GM19463 (cell line): Measurements from ENCODE around the gene FBXO33.
"Not testable (repeated sequence)": the region's sequence is repeated elsewhere in the genome, so short reads cannot be mapped to it uniquely, and the experiment has no call there.

Source experiments
- ATAC-seq: cut with Tn5 transposase; IDR thresholded peaks from one replicate; pipeline ENCODE4 v1.9.1; 2021; ENCODE audit warnings: mild to moderate bottlenecking, moderate library complexity; ENCODE audit not compliant: unreplicated experiment

FBXO33 gene

DNA sequence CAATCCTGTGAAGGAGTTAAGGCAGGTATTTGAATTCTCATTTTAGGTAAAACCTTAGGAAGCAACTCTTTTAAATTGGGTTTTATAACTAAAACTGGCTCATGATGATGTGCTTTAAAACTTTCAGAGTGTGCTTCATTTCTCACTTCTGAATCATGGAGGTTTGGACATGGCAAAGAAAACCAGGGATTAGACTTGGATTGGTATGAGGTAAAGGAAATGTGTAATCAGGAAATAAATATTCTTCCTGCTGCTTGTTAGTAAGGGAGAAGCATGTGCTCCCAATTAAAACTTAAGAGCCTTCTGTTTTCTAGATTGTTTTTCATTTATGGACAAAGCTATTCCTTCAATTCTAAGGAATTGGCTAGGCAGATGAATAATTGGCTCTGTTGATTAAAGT, 57.4 kb downstream of the FBXO33 start:
- ATAC-seq, result no peak

DNA sequence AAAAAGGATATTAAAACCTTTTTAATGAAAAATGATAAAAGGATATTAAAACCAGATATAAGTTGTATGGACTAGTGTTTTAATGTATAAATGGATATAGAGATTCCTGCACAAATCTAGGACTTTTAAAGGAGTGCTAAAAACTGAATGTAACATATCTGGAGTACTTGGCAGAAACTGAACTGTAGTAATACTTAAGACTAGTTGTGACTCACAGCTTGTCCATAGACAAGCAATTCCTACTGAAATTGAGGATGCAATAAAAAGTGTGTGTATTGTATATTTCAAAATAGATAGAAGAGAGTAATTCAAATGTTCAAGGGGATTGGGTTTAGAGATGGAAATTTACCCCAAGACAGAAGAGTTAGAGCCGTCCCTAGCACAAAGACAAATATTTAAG, 59.6 kb downstream of the FBXO33 start:
- no peak for ATAC-seq

DNA sequence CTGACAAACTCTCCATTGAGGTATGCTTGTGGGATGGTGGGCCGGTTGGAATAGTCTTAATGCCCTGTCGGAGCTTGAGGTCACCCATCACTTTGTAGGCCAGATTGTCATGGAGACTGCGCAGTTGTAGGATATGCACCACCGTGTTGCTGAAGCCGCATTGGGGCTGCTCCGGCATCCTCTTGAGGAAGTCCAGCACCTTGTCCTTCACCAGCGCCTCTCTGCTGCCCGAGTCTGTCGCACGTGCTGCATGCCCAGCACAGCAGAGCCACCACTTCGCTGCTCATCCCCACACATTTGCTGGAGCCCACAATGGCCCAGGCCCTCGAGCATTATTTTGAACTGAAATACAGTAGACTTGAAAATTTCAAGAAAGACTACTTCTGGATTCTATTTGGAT, 61.8 kb downstream of the FBXO33 start:
- ATAC-seq, result no peak

DNA sequence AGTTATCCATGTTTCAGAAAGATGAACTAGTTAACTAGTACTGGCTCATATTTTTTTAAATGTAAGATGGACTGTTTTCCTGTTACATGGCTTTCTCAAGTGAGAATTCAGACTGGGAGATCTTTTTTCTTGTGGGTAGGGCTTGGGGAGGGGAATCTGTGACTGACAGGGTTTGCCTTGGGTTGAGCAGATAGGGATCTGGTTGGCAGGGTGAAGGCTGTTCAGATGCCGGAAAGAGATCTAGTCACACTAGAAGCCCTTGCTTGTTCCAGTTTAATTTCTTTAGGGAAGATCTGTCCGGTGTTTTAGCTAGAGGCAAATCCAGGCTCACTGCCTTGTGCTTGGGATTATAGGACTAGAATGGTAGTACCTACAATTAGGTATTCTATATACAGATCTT, 63.2 kb downstream of the FBXO33 start:
- ATAC-seq, result no peak

DNA sequence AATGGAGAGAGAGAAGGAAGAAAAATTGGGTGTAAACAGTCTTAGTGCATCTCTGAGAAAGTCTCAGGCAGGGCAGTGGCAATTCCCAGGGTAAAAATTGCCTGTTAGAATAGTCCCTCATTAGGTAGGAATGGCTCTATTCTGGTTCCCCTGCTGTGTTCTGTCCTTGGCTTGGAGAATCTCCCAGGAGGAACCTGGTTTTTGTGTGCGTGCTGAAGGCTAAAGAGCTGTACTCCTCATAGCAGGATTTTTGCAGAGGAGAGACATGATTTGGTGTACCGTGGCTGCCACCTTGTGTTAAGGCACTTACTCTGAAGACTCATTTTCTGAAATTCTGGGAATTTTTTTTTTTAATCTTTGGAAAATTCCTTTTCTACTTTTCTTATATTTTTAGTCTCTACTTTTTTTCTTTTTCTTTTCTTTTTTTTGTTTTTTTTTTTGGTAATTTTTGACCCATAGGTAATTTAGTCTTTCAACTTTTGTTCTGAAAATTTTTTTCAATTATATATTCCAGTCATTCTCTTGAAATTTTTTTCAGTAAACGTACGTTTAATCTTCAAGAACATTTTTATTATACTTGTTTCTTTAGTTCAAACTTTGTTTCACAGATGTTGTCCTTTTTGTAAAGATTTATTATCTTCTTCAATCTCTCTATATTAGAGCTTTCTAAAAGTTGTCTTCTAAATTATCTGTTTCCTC, 63.8 kb downstream of the FBXO33 start:
- ATAC-seq, result no peak

DNA sequence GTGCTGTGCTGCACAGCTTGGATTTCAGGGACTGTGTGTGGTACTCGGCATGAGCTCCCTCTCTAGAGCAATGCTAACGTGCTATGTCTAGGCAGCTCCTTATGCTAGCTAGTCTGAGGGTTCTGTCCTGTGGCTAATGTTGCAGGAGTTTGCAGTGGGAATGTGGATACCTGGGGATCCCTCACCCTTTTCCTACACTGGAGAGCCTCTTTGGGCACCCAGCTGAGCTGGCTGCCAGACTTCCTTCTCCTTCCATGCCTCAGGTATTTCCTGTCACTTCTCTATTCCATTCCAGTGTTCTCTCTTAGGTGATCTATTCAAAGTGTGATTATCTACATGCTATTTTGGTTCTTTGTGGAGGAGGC, 64.9 kb downstream of the FBXO33 start:
- no peak for ATAC-seq

DNA sequence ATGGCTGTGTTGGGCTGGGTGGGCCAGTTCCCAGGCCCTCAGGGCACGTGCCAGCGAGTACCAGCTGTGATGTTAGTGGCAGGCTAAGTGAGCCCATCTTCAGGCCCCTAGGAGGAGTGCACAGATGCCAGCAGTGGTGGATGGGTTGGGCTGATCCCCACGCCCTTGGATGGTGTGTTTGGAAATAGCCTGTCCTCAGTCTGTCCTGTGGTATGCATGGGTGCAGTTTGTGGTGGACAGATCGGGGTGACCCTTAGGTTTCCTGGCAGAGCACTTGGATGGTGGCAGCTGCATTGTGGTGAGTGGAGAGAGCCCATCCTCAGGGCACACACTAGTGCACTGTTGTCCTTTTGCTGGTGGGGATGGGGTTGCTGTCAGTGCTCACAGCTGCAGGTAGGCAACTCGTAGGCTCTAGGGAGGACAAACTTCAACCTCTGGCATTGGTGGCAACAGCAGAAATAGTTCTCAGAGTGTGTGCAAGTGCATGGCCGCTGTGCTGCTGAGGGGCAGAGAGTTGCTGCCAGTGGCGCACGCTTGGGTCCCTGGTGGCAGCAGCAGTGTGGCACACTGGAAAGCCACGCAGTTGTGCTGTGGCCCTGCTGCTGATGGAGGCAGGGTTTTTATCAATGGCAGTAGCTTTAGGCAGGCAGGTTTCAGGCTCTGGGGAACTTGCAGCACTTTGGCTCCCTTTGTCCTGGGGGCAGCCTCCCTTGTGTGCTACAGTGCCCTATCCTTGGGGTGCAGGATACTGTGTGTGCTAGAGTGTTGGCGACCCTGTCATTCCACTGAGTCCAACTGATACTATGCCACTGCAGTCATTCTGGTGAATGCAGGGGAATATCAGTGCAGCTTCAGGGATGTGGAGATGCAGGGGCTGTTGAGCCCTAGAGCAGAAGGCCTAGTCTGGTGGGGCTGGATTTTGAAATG, 65.5 kb downstream of the FBXO33 start:
- no peak for ATAC-seq

DNA sequence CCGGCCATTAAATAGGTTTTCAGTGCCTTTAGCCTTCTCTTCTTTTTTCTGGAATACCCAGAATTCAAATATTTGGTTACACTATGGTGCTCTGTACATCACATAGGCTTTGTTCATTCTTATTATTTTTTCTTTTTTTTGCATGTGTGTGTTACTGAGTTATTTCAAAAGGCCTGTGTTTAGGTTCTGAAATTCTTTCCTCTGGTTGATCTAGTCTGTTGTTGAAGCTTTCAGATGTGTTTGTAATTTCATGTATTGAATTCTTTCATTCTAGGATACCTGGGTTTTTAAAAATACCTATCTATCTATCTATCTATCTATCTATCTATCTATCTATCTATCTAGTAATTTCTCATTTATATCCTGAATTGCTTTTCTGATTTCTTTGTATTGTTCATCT, 66.9 kb downstream of the FBXO33 start:
- ATAC-seq, result no peak

DNA sequence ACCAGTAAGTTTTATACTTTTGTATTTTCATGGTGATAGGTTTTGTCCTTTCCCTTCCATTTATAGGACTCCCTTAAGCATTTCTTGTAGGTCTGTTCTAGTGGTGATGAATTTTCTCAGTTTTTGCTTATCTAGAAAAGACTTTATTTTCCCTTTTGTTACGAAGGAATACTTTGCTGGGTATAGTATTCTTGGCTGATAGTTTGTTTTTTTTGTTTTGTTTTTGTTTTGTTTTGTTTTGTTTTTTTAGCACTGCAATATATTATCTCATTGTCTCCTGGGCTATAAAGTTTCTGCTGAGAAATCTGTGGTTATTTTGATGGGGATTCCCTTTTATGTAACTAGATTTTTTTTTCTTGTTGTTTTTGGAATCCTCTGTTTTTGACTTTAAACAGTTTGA, 67.7 kb downstream of the FBXO33 start:
- ATAC-seq, result no peak

DNA sequence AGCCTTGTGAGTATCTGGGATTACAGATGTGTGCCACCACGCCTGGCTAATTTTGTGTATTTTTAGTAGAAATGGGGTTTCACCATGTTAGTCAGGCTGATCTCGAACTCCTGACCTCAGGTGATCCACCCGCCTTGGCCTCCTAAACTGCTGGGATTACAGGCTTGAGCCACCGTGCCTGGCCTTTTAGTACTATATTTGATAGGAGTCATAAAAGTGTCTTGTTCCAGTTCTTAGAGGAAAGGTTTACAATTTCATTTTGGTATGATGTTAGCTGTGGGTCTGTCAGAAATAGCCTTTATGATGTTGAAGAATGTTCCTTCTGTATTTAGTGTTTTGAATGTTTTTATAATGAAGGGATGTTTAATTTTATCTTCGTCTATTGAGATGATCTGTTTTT, 70.7 kb downstream of the FBXO33 start:
- not testable (repeated sequence) for ATAC-seq

DNA sequence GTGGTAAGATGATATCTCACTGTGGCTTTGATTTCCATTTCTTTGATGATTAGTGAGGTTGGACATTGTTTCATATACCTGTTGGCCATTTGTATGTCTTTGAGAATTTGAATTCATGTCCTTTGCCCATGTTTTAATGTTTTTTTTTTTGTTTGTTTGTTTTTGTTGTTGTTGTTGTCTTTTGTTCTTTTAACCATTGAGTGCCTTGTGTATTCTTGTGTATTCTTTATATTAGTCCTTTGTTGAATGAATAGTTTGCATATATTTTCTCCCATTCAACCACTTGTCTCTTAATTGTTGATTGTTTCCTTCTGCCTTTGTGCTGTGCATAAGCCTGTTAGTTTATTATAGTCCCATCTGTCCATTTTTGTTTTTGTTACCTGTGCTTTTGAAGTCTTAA, 71.9 kb downstream of the FBXO33 start:
- ATAC-seq, result no peak

DNA sequence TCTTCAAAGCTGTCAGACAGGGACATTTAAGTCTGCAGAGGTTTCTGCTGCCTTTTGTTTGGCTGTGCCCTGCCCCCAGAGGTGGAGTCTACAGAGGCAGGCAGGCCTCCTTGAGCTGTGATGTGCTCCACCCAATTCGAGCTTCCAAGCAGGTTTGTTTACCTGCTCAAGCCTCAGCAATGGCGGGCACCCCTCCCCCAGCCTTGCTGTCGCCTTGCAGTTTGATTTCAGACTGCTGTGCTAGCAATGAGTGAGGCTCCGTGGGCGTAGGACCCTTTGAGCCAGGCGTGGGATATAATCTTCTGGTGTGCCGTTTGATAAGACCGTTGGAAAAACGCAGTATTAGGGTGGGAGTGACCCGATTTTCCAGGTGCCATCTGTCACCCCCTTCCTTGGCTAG, 73.2 kb downstream of the FBXO33 start:
- not testable (repeated sequence) for ATAC-seq

DNA sequence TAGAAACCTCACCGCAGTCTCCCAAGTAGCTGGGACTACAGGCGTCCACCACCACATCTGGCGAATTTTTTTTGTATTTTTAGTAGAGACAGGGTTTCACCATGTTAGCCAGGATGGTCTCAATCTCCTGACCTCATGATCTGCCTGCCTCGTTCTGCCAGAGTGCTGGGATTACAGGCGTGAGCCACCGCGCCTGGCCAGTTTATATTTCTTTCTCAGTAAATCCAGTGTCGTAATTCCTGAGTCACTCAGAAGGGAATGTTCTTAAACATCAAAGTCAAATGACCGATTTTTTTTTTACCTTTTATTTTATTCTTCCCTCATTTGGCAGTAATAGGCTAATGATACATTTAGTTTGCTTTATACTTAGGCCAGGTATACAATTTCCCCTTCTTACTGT, 80.5 kb downstream of the FBXO33 start:
- ATAC-seq, result no peak

DNA sequence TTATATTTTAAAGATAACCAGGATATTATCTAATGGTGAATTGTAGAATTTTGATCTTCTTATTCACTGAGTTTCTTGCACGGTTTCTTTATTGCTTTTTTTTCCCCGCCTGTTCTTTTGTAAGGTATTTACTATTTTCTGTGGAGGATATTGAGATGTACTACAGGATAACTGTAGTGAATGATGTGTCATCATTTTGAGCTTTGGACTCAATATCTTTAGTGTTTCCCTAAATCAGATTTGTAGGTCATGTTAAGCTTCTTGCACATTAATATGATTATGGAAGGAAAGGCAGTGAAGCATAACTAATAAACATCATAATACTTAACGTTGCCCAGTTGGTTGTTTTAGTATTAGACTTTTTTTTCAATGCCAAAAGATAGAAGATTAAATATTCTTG, 81.4 kb downstream of the FBXO33 start:
- ATAC-seq, result no peak
